Measurements from ENCODE around the gene ADAP1.

GRCh38 chr7:983004-983615 lies 28.6 kb upstream of the ADAP1 start, which contains the start of gene CYP2W1:
- TF ChIP-seq EZH2 (IDR thresholded peaks at IDR 0.05; ENCODE audit: borderline replicate concordance, low read length) (no peak), CTCF (IDR thresholded peaks at IDR 0.05; ENCODE audit: low read length) (no peak)
